Mesendoderm (in vitro differentiated cells): ENCODE results near the gene SYK.

Source experiments
- DNase-seq: peaks from one replicate; pipeline ENCODE4 v3.0.0; 2013
- H2AK5ac ChIP-seq: 2 replicates; pipeline ENCODE4 v1.6.1; 2013; ENCODE audit warnings: low read length, inconsistent platforms
- H2BK120ac ChIP-seq: 2 replicates; pipeline ENCODE4 v1.6.1; 2013; ENCODE audit warnings: low read depth, mild to moderate bottlenecking, low read length, moderate library complexity, mixed read lengths
- H2BK15ac ChIP-seq: replicated peaks from 2 replicates; pipeline ENCODE4 v1.6.1; 2013; ENCODE audit warnings: low read depth, mild to moderate bottlenecking, moderate library complexity
- H2BK5ac ChIP-seq: 2 replicates; pipeline ENCODE4 v1.6.1; 2013; ENCODE audit warnings: low read length, inconsistent platforms
- H3K18ac ChIP-seq: 2 replicates; pipeline ENCODE4 v1.6.1; 2013; ENCODE audit warnings: mild to moderate bottlenecking, low read length, mixed read lengths
- H3K23ac ChIP-seq: one replicate; pipeline ENCODE4 v1.6.1; 2013; ENCODE audit warnings: low read length
- H3K27ac ChIP-seq: 2 replicates; pipeline ENCODE4 v1.5.1; 2013; ENCODE audit warnings: low read depth, mild to moderate bottlenecking, inconsistent platforms, low read length, moderate library complexity
- H3K27me3 ChIP-seq: 2 replicates; pipeline ENCODE4 v1.6.1; 2013; ENCODE audit warnings: low read length, control low read depth, mild to moderate bottlenecking, inconsistent platforms; ENCODE audit not compliant: insufficient read depth, poor library complexity
- H3K36me3 ChIP-seq: 2 replicates; pipeline ENCODE4 v1.6.1; 2013; ENCODE audit warnings: low read length, inconsistent platforms; ENCODE audit not compliant: control insufficient read depth, insufficient read depth
- H3K4ac ChIP-seq: one replicate; pipeline ENCODE4 v1.6.1; 2013; ENCODE audit warnings: low read depth, mild to moderate bottlenecking, low read length, moderate library complexity
- H3K4me1 ChIP-seq: 2 replicates; pipeline ENCODE4 v1.6.1; 2013; ENCODE audit warnings: low read depth, low read length, inconsistent platforms; ENCODE audit not compliant: control insufficient read depth
- H3K4me2 ChIP-seq: 2 replicates; pipeline ENCODE4 v1.6.1; 2013; ENCODE audit warnings: low read length
- H3K4me3 ChIP-seq: 2 replicates; pipeline ENCODE4 v1.5.1; 2013; ENCODE audit warnings: mild to moderate bottlenecking, low read length
- H3K56ac ChIP-seq: one replicate; pipeline ENCODE4 v1.6.1; 2013; ENCODE audit warnings: low read length
- H3K79me1 ChIP-seq: 2 replicates; pipeline ENCODE4 v1.6.1; 2013; ENCODE audit warnings: low read length, inconsistent platforms
- H3K79me2 ChIP-seq: 2 replicates; pipeline ENCODE4 v1.6.1; 2013; ENCODE audit warnings: mild to moderate bottlenecking, low read length; ENCODE audit not compliant: control insufficient read depth, insufficient read depth
- H3K9ac ChIP-seq: 2 replicates; pipeline ENCODE4 v1.6.1; 2013; ENCODE audit warnings: low read length, inconsistent platforms
- H4K5ac ChIP-seq: one replicate; pipeline ENCODE4 v1.6.1; 2013; ENCODE audit warnings: low read length
- H4K8ac ChIP-seq: one replicate; pipeline ENCODE4 v1.6.1; 2013; ENCODE audit warnings: low read depth, mild to moderate bottlenecking, control low read depth, low read length, moderate library complexity
- WGBS: extraction: QIAGEN DNeasy Blood & Tissue Kit; methylation state at CpG from one replicate; pipeline ENCODE4 v1.1.7; 2013; ENCODE audit warnings: low lambda C conversion rate, missing lambda C conversion rate; ENCODE audit not compliant: insufficient coverage; ENCODE audit errors: extremely low coverage; 5-methylcytosine and 5-hydroxymethylcytosine counted together

SYK gene

GRCh38 chr9:90855208-90855902, 53.7 kb downstream of the SYK start:
- no peak overlapping the region for H2BK15ac ChIP-seq
- no peak overlapping the region for H3K9ac ChIP-seq
- H3K4me2 ChIP-seq, result no peak overlapping the region
- no peak overlapping the region for H4K5ac ChIP-seq
- no peak overlapping the region for H2BK120ac ChIP-seq
- DNase-seq, result no peak
- H3K4ac ChIP-seq, result no peak overlapping the region
- no CpG with 5 or more reads among the region's 5 CpGs for WGBS
- H4K8ac ChIP-seq, result no peak overlapping the region
- no peaks in the 10 kb centered on the region for H3K36me3 ChIP-seq
- no peaks in the 10 kb centered on the region for H3K4me1 ChIP-seq
- no peak overlapping the region for H3K23ac ChIP-seq
- no peak overlapping the region for H3K56ac ChIP-seq
- H3K4me3 ChIP-seq, result no peak overlapping the region
- H2AK5ac ChIP-seq, result no peak overlapping the region
- no peak overlapping the region for H3K27ac ChIP-seq
- no peaks in the 10 kb centered on the region for H3K27me3 ChIP-seq
- no peak overlapping the region for H2BK5ac ChIP-seq
- no peak overlapping the region for H3K18ac ChIP-seq
- no peaks in the 10 kb centered on the region for H3K79me1 ChIP-seq
- H3K79me2 ChIP-seq, result no peaks in the 10 kb centered on the region

- Histone ChIP-seq H2BK5ac (no peak overlapping the region), H3K4me1 (no peaks in the 10 kb centered on the region), H3K79me2 (no peaks in the 10 kb centered on the region), H3K27me3 (no peaks in the 10 kb centered on the region), H3K4ac (no peak overlapping the region), H2BK120ac (no peak overlapping the region), H3K27ac (no peak overlapping the region), H4K5ac (no peak overlapping the region), H3K9ac (no peak overlapping the region), H2AK5ac (no peak overlapping the region), H3K23ac (no peak overlapping the region), H3K4me3 (no peak overlapping the region), H3K4me2 (no peak overlapping the region), H3K18ac (no peak overlapping the region), H3K79me1 (no peaks in the 10 kb centered on the region), H2BK15ac (no peak overlapping the region), H4K8ac (no peak overlapping the region), H3K36me3 (no peaks in the 10 kb centered on the region), H3K56ac (no peak overlapping the region)
- no CpG with 5 or more reads among the region's 6 CpGs for WGBS
- no peak for DNase-seq
Measured at GRCh38 chr9:90857091-90857490, 55.5 kb downstream of the SYK start.

GRCh38 chr9:90857855-90858254, 56.2 kb downstream of the SYK start:
- H3K4me3 ChIP-seq, result no peak overlapping the region
- H2BK5ac ChIP-seq, result no peak overlapping the region
- no peaks in the 10 kb centered on the region for H3K27me3 ChIP-seq
- no peak overlapping the region for H2AK5ac ChIP-seq
- no peak overlapping the region for H3K27ac ChIP-seq
- no peak overlapping the region for H4K5ac ChIP-seq
- H3K23ac ChIP-seq, result no peak overlapping the region
- no CpG with 5 or more reads among the region's 5 CpGs for WGBS
- no peak overlapping the region for H2BK120ac ChIP-seq
- no peaks in the 10 kb centered on the region for H3K4me1 ChIP-seq
- H3K9ac ChIP-seq, result no peak overlapping the region
- no peak overlapping the region for H2BK15ac ChIP-seq
- H3K18ac ChIP-seq, result no peak overlapping the region
- H3K79me1 ChIP-seq, result no peaks in the 10 kb centered on the region
- no peak overlapping the region for H4K8ac ChIP-seq
- DNase-seq, result no peak
- H3K4ac ChIP-seq, result no peak overlapping the region
- no peaks in the 10 kb centered on the region for H3K36me3 ChIP-seq
- H3K79me2 ChIP-seq, result no peaks in the 10 kb centered on the region
- H3K4me2 ChIP-seq, result no peak overlapping the region
- no peak overlapping the region for H3K56ac ChIP-seq

DNA sequence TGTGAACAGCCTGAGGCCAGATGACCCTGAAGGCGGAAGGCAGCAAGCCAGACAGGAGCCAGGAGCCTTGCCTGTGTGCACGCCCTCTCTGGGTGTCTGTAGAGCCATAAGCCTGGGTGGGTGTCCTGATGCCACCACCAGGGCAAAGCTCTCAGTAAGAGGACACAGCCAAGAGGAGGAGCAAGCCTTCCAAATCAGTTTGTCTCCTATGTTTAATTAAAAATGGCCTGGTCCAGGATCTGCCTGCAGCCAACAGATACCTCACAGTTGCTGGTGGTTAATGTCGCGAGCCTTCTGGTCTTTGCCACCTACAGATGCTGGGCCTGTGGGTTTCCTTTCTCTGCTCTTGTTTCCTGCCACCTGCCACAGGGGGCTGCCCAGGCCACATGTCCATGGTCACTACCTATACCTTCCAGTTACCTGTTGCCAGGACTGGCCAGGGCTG, 56.9 kb downstream of the SYK start:
- Histone ChIP-seq H3K4me3 (no peak overlapping the region), H3K56ac (no peak overlapping the region), H3K79me1 (no peaks in the 10 kb centered on the region), H4K5ac (no peak overlapping the region), H3K27me3 (no peaks in the 10 kb centered on the region), H2BK120ac (no peak overlapping the region), H3K36me3 (no peaks in the 10 kb centered on the region), H2BK15ac (no peak overlapping the region), H3K23ac (no peak overlapping the region), H3K9ac (no peak overlapping the region), H3K4me2 (no peak overlapping the region), H3K4me1 (no peaks in the 10 kb centered on the region), H3K79me2 (no peaks in the 10 kb centered on the region), H2AK5ac (no peak overlapping the region), H3K27ac (no peak overlapping the region), H3K4ac (no peak overlapping the region), H4K8ac (no peak overlapping the region), H2BK5ac (no peak overlapping the region), H3K18ac (no peak overlapping the region)
- no CpG with 5 or more reads among the region's 4 CpGs for WGBS
- no peak for DNase-seq

DNA sequence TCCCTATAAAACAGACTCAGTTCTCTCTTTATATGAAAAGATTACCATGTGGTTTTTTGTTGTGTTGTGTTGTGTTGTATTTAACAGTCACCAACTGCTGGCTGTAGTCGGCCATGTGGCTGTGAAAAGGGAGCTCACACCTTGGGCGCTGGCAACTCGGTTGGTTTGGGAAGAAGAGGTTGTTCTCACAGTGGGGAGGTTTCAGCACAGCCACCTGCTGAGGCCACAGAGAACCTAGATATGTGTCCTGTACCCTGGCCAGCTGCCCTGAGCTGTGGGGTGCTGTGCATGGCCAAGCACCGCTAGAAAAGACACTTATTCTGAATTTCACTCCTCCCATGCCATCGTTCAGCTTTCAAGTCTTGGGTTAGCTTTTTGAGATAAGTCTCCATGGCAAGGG, 58.8 kb downstream of the SYK start:
- Histone ChIP-seq H3K36me3 (no peaks in the 10 kb centered on the region), H3K56ac (no peak overlapping the region), H3K4me2 (no peak overlapping the region), H3K79me2 (no peaks in the 10 kb centered on the region), H3K4me3 (no peak overlapping the region), H3K18ac (no peak overlapping the region), H3K4ac (no peak overlapping the region), H2AK5ac (no peak overlapping the region), H3K9ac (no peak overlapping the region), H3K79me1 (no peaks in the 10 kb centered on the region), H4K8ac (no peak overlapping the region), H3K23ac (no peak overlapping the region), H3K4me1 (no peaks in the 10 kb centered on the region), H4K5ac (no peak overlapping the region), H2BK5ac (no peak overlapping the region), H2BK120ac (no peak overlapping the region), H2BK15ac (no peak overlapping the region), H3K27ac (no peak overlapping the region), H3K27me3 (no peaks in the 10 kb centered on the region)
- DNase-seq, result no peak
- no CpG with 5 or more reads among the region's 5 CpGs for WGBS

- H3K27me3 ChIP-seq, result no peaks in the 10 kb centered on the region
- H4K8ac ChIP-seq, result no peak overlapping the region
- no peaks in the 10 kb centered on the region for H3K79me2 ChIP-seq
- H2AK5ac ChIP-seq, result no peak overlapping the region
- no peak overlapping the region for H3K4ac ChIP-seq
- H3K4me3 ChIP-seq, result no peak overlapping the region
- no peak overlapping the region for H2BK5ac ChIP-seq
- no peaks in the 10 kb centered on the region for H3K4me1 ChIP-seq
- H4K5ac ChIP-seq, result no peak overlapping the region
- no peak for DNase-seq
- WGBS, result no CpG with 5 or more reads among the region's 7 CpGs
- H2BK120ac ChIP-seq, result no peak overlapping the region
- H3K9ac ChIP-seq, result no peak overlapping the region
- no peak overlapping the region for H3K27ac ChIP-seq
- H3K36me3 ChIP-seq, result no peaks in the 10 kb centered on the region
- H3K23ac ChIP-seq, result no peak overlapping the region
- no peak overlapping the region for H3K4me2 ChIP-seq
- H3K79me1 ChIP-seq, result no peaks in the 10 kb centered on the region
- H3K56ac ChIP-seq, result no peak overlapping the region
- H2BK15ac ChIP-seq, result no peak overlapping the region
- no peak overlapping the region for H3K18ac ChIP-seq
Measured at GRCh38 chr9:90860826-90861225, 59.2 kb downstream of the SYK start.
